H1 (cell line): ENCODE results near the gene OR4D11. TPM values are rescaled to one million over a fixed set of nuclear protein-coding genes. Genes with fewer than 3 reads are reported as not detected.

Source experiments
- CTCF ChIA-PET: fragments of 300-600 bp; sonication (Branson Sonifier 250); formaldehyde crosslinking; loops from one replicate; lab custom pipeline; 2021; ENCODE audit not compliant: partially characterized antibody; lab: Charles Lee
- POLR2A ChIA-PET: fragments of 300-600 bp; sonication (Branson Sonifier 250); formaldehyde crosslinking; loops from one replicate; lab custom pipeline; 2021; ENCODE audit warnings: inconsistent platforms; ENCODE audit not compliant: partially characterized antibody; lab: Charles Lee
- DNase-seq, 2 experiments: peaks; one replicate each; pipeline versions ENCODE4 v3.0.0 to v3.0.0-alpha.2; 2010 to 2022; ENCODE audit warnings: low spot score in 2 of 2, low read depth in 1 of 2, mixed read lengths in 1 of 2
- FAIRE-seq: peaks from 2 replicates; lab custom pipeline; 2011; peaks lifted over from hg19 to GRCh38; lab: Jason Lieb, UNC
- H2AFZ ChIP-seq: 2 replicates; pipeline ENCODE4 v1.8.1; 2012; ENCODE audit warnings: low read length, inconsistent platforms
- H2AK5ac ChIP-seq: 2 replicates; pipeline ENCODE4 v1.6.1; 2013; ENCODE audit warnings: low read depth, low read length
- H2BK120ac ChIP-seq: replicated peaks from 2 replicates; pipeline ENCODE3; 2013; ENCODE audit warnings: low read depth, low read length, inconsistent platforms
- H2BK12ac ChIP-seq: 2 replicates; pipeline ENCODE4 v1.6.1; 2013; ENCODE audit warnings: low read depth, low read length
- H2BK15ac ChIP-seq: 2 replicates; pipeline ENCODE4 v1.6.1; 2013; ENCODE audit warnings: low read length
- H2BK20ac ChIP-seq: 2 replicates; pipeline ENCODE4 v1.6.1; 2013; ENCODE audit warnings: low read length
- H2BK5ac ChIP-seq: 2 replicates; pipeline ENCODE4 v1.6.1; 2013; ENCODE audit warnings: low read depth, low read length
- H3K14ac ChIP-seq: 2 replicates; pipeline ENCODE4 v1.6.1; 2013; ENCODE audit warnings: inconsistent platforms; ENCODE audit not compliant: insufficient read length
- H3K18ac ChIP-seq: 2 replicates; pipeline ENCODE4 v1.6.1; 2013; ENCODE audit warnings: low read length; ENCODE audit errors: extremely low read depth
- H3K23ac ChIP-seq: 2 replicates; pipeline ENCODE4 v1.6.1; 2013; ENCODE audit warnings: inconsistent platforms; ENCODE audit not compliant: insufficient read length
- H3K23me2 ChIP-seq: 2 replicates; pipeline ENCODE4 v1.6.1; 2013; ENCODE audit warnings: low read depth, low read length
- H3K27ac ChIP-seq: 2 replicates; pipeline ENCODE4 v1.6.1; 2011; ENCODE audit warnings: low read depth, low read length, inconsistent platforms
- H3K27me3 ChIP-seq, 4 experiments: replicated peaks in 1 of 4; 1 replicate in 1 of 4; 2 replicates in 3 of 4; pipeline versions ENCODE4 v1.6.1 to v1.8.1; 2011 to 2013; ENCODE audit warnings: low read length in 3 of 4, mild to moderate bottlenecking in 3 of 4, inconsistent platforms in 2 of 4, mixed read lengths in 2 of 4, moderate library complexity in 1 of 4; ENCODE audit not compliant: control insufficient read depth in 3 of 4, insufficient read depth in 3 of 4; ENCODE audit errors: extremely low read depth in 1 of 4
- H3K36me3 ChIP-seq, 4 experiments: 2 replicates each; pipeline versions ENCODE4 v1.6.1 to v1.8.1; 2011 to 2013; ENCODE audit warnings: mild to moderate bottlenecking in 4 of 4, low read length in 3 of 4, moderate library complexity in 2 of 4, control low read depth in 1 of 4, inconsistent platforms in 1 of 4; ENCODE audit not compliant: insufficient read depth in 4 of 4, control insufficient read depth in 2 of 4
- H3K4ac ChIP-seq: replicated peaks from 2 replicates; pipeline ENCODE3; 2013; ENCODE audit warnings: low read length, low read depth, mixed read lengths, inconsistent platforms; ENCODE audit not compliant: insufficient read length
- H3K4me1 ChIP-seq, 4 experiments: replicated peaks in 1 of 4; 1 replicate in 1 of 4; 2 replicates in 3 of 4; pipeline versions ENCODE4 v1.6.1 to v1.8.1; 2011 to 2013; ENCODE audit warnings: low read length in 3 of 4, inconsistent platforms in 2 of 4, mixed read lengths in 1 of 4; ENCODE audit not compliant: insufficient read depth in 4 of 4, control insufficient read depth in 3 of 4
- H3K4me2 ChIP-seq, 2 experiments: 2 replicates each; pipeline versions ENCODE4 v1.6.1 to v1.8.1; 2011 to 2013; ENCODE audit warnings: low read depth in 2 of 2, low read length in 2 of 2, control low read depth in 1 of 2, inconsistent platforms in 1 of 2, mild to moderate bottlenecking in 1 of 2; ENCODE audit not compliant: insufficient read depth in 1 of 2
- H3K4me3 ChIP-seq, 4 experiments: fragments of 200-600, 300-600 bp in 1 of 4; sonication (generic), shearing (Covaris generic), sonication (Bioruptor Twin) in 1 of 4; 2 replicates each; pipeline versions ENCODE4 v1.5.1 to v1.8.1; 2011 to 2016; ENCODE audit warnings: low read length in 4 of 4, low read depth in 3 of 4, control low read depth in 2 of 4, inconsistent platforms in 2 of 4, mild to moderate bottlenecking in 2 of 4, mixed read lengths in 1 of 4, moderate library complexity in 1 of 4; ENCODE audit not compliant: insufficient read depth in 2 of 4; ENCODE audit errors: extremely low read depth in 1 of 4
- H3K56ac ChIP-seq: replicated peaks from 2 replicates; pipeline ENCODE3; 2013; ENCODE audit warnings: low read depth, mild to moderate bottlenecking, mixed read lengths, low read length, inconsistent platforms; ENCODE audit not compliant: insufficient read length
- H3K79me1 ChIP-seq: 2 replicates; pipeline ENCODE4 v1.6.1; 2013; ENCODE audit warnings: low read depth, low read length, control low read depth
- H3K79me2 ChIP-seq, 2 experiments: 2 replicates each; pipeline versions ENCODE4 v1.6.1 to v1.8.1; 2012 to 2013; ENCODE audit warnings: low read length in 2 of 2, mild to moderate bottlenecking in 2 of 2, inconsistent platforms in 1 of 2; ENCODE audit not compliant: insufficient read depth in 2 of 2, control insufficient read depth in 1 of 2
- H3K9ac ChIP-seq, 4 experiments: replicated peaks in 1 of 4; 1 replicate in 1 of 4; 2 replicates in 3 of 4; pipeline versions ENCODE4 v1.6.1 to v1.8.1; 2011 to 2013; ENCODE audit warnings: low read depth in 3 of 4, low read length in 3 of 4, control low read depth in 2 of 4, mild to moderate bottlenecking in 2 of 4, moderate library complexity in 2 of 4, inconsistent platforms in 1 of 4; ENCODE audit errors: extremely low read depth in 1 of 4
- H3K9me3 ChIP-seq, 2 experiments: 2 replicates each; pipeline versions ENCODE4 v1.6.1 to v1.8.1; 2012 to 2013; ENCODE audit warnings: mild to moderate bottlenecking in 2 of 2, moderate library complexity in 2 of 2, control low read depth in 1 of 2, inconsistent platforms in 1 of 2, low read depth in 1 of 2, low read length in 1 of 2, mixed read lengths in 1 of 2; ENCODE audit not compliant: insufficient read depth in 2 of 2
- H4K20me1 ChIP-seq, 2 experiments: replicated peaks in 1 of 2; 2 replicates each; pipeline versions ENCODE3 to v1.8.1; 2011 to 2013; ENCODE audit warnings: inconsistent platforms in 2 of 2, low read length in 2 of 2, mild to moderate bottlenecking in 1 of 2; ENCODE audit not compliant: insufficient read depth in 2 of 2, control insufficient read depth in 1 of 2
- H4K5ac ChIP-seq: 2 replicates; pipeline ENCODE4 v1.6.1; 2013; ENCODE audit warnings: low read length, low read depth, mixed read lengths, inconsistent platforms; ENCODE audit not compliant: insufficient read length
- H4K8ac ChIP-seq: 2 replicates; pipeline ENCODE4 v1.8.0; 2013; ENCODE audit warnings: mild to moderate bottlenecking, moderate library complexity, low read length, inconsistent platforms; ENCODE audit not compliant: insufficient read depth; ENCODE audit errors: extremely low read depth
- H4K91ac ChIP-seq: replicated peaks from 2 replicates; pipeline ENCODE3; 2013; ENCODE audit warnings: low read length, mixed read lengths, inconsistent platforms; ENCODE audit not compliant: insufficient read length
- JUND ChIP-seq: IDR thresholded peaks from 2 replicates; pipeline ENCODE4 v1.6.1; 2011; ENCODE audit warnings: mild to moderate bottlenecking, improper control_type of control experiment, low read length
- KDM4A ChIP-seq: IDR thresholded peaks from one replicate; pipeline ENCODE4 v1.7.1; 2012; ENCODE audit warnings: low read depth, mild to moderate bottlenecking, moderate library complexity, low read length, inconsistent platforms; ENCODE audit not compliant: severe bottlenecking
- POLR2AphosphoS5 ChIP-seq: IDR thresholded peaks from 2 replicates; pipeline ENCODE4 v1.6.1; 2011; ENCODE audit warnings: low read depth, low read length
- SUZ12 ChIP-seq: fragments of 200-600 bp; sonication (generic); IDR thresholded peaks from 2 replicates; pipeline ENCODE4 v1.6.1; 2012; ENCODE audit warnings: mild to moderate bottlenecking, inconsistent platforms, low read length, moderate library complexity, mixed read lengths
- YY1 ChIP-seq: IDR thresholded peaks from 2 replicates; pipeline ENCODE4 v1.6.1; 2011; ENCODE audit warnings: low read depth, mild to moderate bottlenecking, low read length
- WGBS, 2 experiments: shearing (Covaris generic) in 1 of 2; methylation state at CpG; one replicate each; pipeline versions ENCODE4 v1.1.6 to v1.1.7; 2013 to 2015; ENCODE audit warnings: low lambda C conversion rate in 2 of 2, mixed read lengths in 2 of 2, inconsistent platforms in 1 of 2, low coverage in 1 of 2, missing lambda C conversion rate in 1 of 2; ENCODE audit not compliant: insufficient replicate concordance in 2 of 2, insufficient coverage in 1 of 2, insufficient read length in 1 of 2; ENCODE audit errors: extremely low coverage in 1 of 2, missing lambda C conversion rate in 1 of 2; 5-methylcytosine and 5-hydroxymethylcytosine counted together
- polyA plus RNA-seq, 7 experiments: library from polyadenylated mRNA; depleted of rRNA in 3 of 7; stranded (reverse) in 5 of 7; unstranded in 2 of 7; fragments of >200 nt in 5 of 7; fragments of 200-250 nt in 2 of 7; gene quantifications; 1 replicate in 5 of 7; 2 replicates in 1 of 7; 4 replicates in 1 of 7; pipeline versions ENCODE4 v1.2.1 to v1.2.3, GENCODE V29; 2011 to 2013; ENCODE audit warnings: missing spikeins in 2 of 7, mixed read lengths in 2 of 7
- total RNA-seq: library from RNA; stranded (reverse); fragmentation: NEBNext Ultra II Directional; extraction: Animal tissue kit (Norgen Biotek cat#: 25700); gene quantifications from 2 replicates; pipeline ENCODE4 v1.2.1, GENCODE V29; 2021

The OR4D11 gene
- total and polyA plus RNA-seq, 2 of the 8 experiments (the other 6 are each of a cell fraction or from before 2014, with no cell fraction given) = not detected

GRCh38 chr11:59501931-59502330, 1.4 kb upstream of the OR4D11 start:
- no peak overlapping the region for H2AFZ ChIP-seq
- H2AK5ac ChIP-seq = no peak overlapping the region
- FAIRE-seq (no peak), DNase-seq (no peak)
- no peak overlapping the region for H3K9ac ChIP-seq
- H3K79me1 ChIP-seq = no peaks in the 10 kb centered on the region
- no peaks in the 10 kb centered on the region; the same call in 1 of the 2 replicates for H3K23me2 ChIP-seq
- no peak overlapping the region for H2BK20ac ChIP-seq
- H2BK15ac ChIP-seq = no peak overlapping the region
- no peak overlapping the region for H4K91ac ChIP-seq
- H2BK12ac ChIP-seq = no peak overlapping the region
- no peak overlapping the region for H3K4ac ChIP-seq
- H4K8ac ChIP-seq = no peak overlapping the region
- H3K56ac ChIP-seq = no peak overlapping the region
- no peaks in the 10 kb centered on the region for H3K9me3 ChIP-seq
- H3K23ac ChIP-seq = no peak overlapping the region
- no peak overlapping the region for H2BK120ac ChIP-seq
- WGBS, 2 experiments = 0% methylated on average over 1 of the region's 1 CpG; no CpG with 5 or more reads in 1 of the 2 experiments
- H3K4me1 ChIP-seq = no peaks in the 10 kb centered on the region
- H3K27ac ChIP-seq = no peak overlapping the region
- no peak overlapping the region for H3K14ac ChIP-seq
- TF ChIP-seq JUND (no peak), KDM4A (no peak), SUZ12 (no peak), YY1 (no peak), POLR2AphosphoS5 (no peak)
- TF ChIP-seq, all 59 proteins: peak for 0
- Histone ChIP-seq H3K36me3 (no peaks in the 10 kb centered on the region), H3K18ac (no peak overlapping the region), H3K79me2 (no peaks in the 10 kb centered on the region), H3K4me2 (no peak overlapping the region), H4K20me1 (no peaks in the 10 kb centered on the region), H3K4me3 (no peak overlapping the region), H2BK5ac (no peak overlapping the region), H3K27me3 (no peaks in the 10 kb centered on the region), H4K5ac (no peak overlapping the region)
- POLR2A ChIA-PET = no interaction called here
- CTCF ChIA-PET = interaction anchor here (0.7 kb wide), 1 partner anchor 1130 kb away, joined by 3 read pairs; no protein-coding TSS in a partner anchor
